K562 (cell line): ENCODE measurements around the gene GPD2. TPM values are rescaled to one million over a fixed set of nuclear protein-coding genes. Genes with fewer than 3 reads are reported as not detected.

ENCODE experiments used
- CHD2 ChIP-seq: IDR thresholded peaks from 2 replicates; pipeline ENCODE4 v1.6.1; 2011; ENCODE audit warnings: low read depth, low read length
- DACH1 ChIP-seq: fragments of 450-650 bp; IDR thresholded peaks from 2 replicates; pipeline ENCODE4 v1.6.1; 2018; ENCODE audit not compliant: partially characterized antibody
- DIDO1 ChIP-seq: fragments of 450-650 bp; IDR thresholded peaks from 2 replicates; pipeline ENCODE4 v1.6.1; 2016; ENCODE audit warnings: low read depth, missing biosample characterization, missing genetic modification characterization
- HSF4 ChIP-seq: fragments of 250-450 bp; sonication (Bioruptor Pico); IDR thresholded peaks from 2 replicates; pipeline ENCODE4 v2.1.2; 2022; ENCODE audit warnings: mild to moderate bottlenecking, moderate library complexity, borderline replicate concordance
- JUND ChIP-seq, 2 experiments: IDR thresholded peaks; 2 replicates in 1 of 2; 3 replicates in 1 of 2; pipeline ENCODE4 v1.6.1; 2011; ENCODE audit warnings: borderline replicate concordance in 2 of 2, low read depth in 2 of 2, low read length in 2 of 2, improper control_type of control experiment in 1 of 2, missing biosample characterization in 1 of 2, missing genetic modification characterization in 1 of 2, missing genetic modification reagents in 1 of 2
- NR3C1 ChIP-seq: sonication (generic); formaldehyde crosslinking; IDR thresholded peaks from 2 replicates; pipeline ENCODE4 v1.8.1; 2022; ENCODE audit warnings: missing genetic modification reagents
- RBM15 ChIP-seq: fragments of 200-400 bp; formaldehyde crosslinking; IDR thresholded peaks from 2 replicates; pipeline ENCODE4 v1.6.1; 2018; ENCODE audit warnings: mild to moderate bottlenecking, low read length, moderate library complexity; ENCODE audit not compliant: insufficient read depth
- ZKSCAN1 ChIP-seq: fragments of 150-350 bp; IDR thresholded peaks from 2 replicates; pipeline ENCODE4 v1.6.1; 2016; ENCODE audit warnings: low read depth, low read length
- polyA plus RNA-seq, 8 experiments: library from polyadenylated mRNA; depleted of rRNA in 4 of 8; stranded (reverse) in 5 of 8; unstranded in 3 of 8; fragments of >200 nt; fragmentation: Nextera tagmentation in 2 of 8; fragmentation: Illumina TruSeq in 1 of 8; extraction: Ambion mirVana in 2 of 8; extraction: Trizol in 1 of 8; gene quantifications; 2 replicates each; pipeline versions ENCODE4 v1.2.1 to v1.2.3, GENCODE V29; 2011 to 2014; ENCODE audit warnings: inconsistent platforms in 1 of 8, missing spikeins in 1 of 8
- total RNA-seq, 7 experiments: library from RNA; depleted of rRNA in 6 of 7; stranded (reverse); fragments of >200 nt in 6 of 7; fragmentation: Illumina TruSeq in 2 of 7; extraction: Trizol in 2 of 7; gene quantifications; 2 replicates each; pipeline versions ENCODE4 v1.2.1 to v1.2.3, GENCODE V29; 2011 to 2021; ENCODE audit warnings: low replicate concordance in 1 of 7
- TF ChIP-seq, protein P1 (sequence below): fragments of 450-650 bp; formaldehyde crosslinking; IDR thresholded peaks from 2 replicates; pipeline ENCODE4 v1.4.0; 2020; ENCODE audit warnings: mild to moderate bottlenecking, mixed read lengths
- TF ChIP-seq, protein P2 (sequence below): sonication (generic); IDR thresholded peaks from 2 replicates; pipeline ENCODE4 v1.6.1; 2016

Gene GPD2
- total and polyA plus RNA-seq, 9 of the 15 experiments (the other 6 are each of a cell fraction or from before 2014, with no cell fraction given) = 5.2 to 39.2 (median 19.0) TPM

DNA sequence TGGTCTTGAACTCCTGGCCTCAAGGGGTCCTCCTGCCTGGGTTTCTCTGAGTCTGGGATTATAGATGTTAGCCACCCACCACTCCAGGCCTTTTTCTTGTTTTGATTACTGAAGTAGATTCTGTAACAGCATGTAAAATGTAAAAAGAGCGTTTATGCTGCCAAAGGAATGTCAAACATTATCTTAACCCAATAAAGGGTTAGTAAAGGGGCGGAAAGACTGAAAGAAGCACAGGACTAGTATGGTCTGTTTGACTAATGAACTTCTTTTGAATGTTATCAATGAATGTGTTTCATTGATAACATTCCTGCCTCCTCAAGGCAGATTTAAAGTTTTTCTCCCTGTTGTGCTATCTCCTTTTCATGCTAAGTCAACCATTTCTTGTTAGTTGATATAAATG is 29.4 kb downstream of the GPD2 start (continued):
- TF ChIP-seq, protein P1, sequence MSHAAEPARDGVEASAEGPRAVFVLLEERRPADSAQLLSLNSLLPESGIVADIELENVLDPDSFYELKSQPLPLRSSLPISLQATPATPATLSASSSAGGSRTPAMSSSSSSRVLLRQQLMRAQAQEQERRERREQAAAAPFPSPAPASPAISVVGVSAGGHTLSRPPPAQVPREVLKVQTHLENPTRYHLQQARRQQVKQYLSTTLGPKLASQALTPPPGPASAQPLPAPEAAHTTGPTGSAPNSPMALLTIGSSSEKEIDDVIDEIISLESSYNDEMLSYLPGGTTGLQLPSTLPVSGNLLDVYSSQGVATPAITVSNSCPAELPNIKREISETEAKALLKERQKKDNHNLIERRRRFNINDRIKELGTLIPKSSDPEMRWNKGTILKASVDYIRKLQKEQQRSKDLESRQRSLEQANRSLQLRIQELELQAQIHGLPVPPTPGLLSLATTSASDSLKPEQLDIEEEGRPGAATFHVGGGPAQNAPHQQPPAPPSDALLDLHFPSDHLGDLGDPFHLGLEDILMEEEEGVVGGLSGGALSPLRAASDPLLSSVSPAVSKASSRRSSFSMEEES (CRISPR knock-in tag) = no peak
- TF ChIP-seq HSF4 (CRISPR knock-in tag) (no peak), CHD2 (no peak), NR3C1 (CRISPR knock-in tag) (no peak), DIDO1 (tag) (no peak), ZKSCAN1 (no peak), RBM15 (no peak), JUND (IDR thresholded peaks at IDR 0.05; ENCODE audit: borderline replicate concordance, low read depth, low read length) (no peak), JUND (tag; IDR thresholded peaks at IDR 0.05; ENCODE audit: borderline replicate concordance, low read depth, low read length) (no peak), DACH1 (no peak)
- TF ChIP-seq, protein P2, sequence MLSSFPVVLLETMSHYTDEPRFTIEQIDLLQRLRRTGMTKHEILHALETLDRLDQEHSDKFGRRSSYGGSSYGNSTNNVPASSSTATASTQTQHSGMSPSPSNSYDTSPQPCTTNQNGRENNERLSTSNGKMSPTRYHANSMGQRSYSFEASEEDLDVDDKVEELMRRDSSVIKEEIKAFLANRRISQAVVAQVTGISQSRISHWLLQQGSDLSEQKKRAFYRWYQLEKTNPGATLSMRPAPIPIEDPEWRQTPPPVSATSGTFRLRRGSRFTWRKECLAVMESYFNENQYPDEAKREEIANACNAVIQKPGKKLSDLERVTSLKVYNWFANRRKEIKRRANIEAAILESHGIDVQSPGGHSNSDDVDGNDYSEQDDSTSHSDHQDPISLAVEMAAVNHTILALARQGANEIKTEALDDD = peak; percentile 94
